ENCODE measurements around the gene SLC25A21.

Gene SLC25A21

GRCh38 chr14:37045340-37046061, 126.9 kb downstream of the SLC25A21 start:
- no peak for DNase-seq (ENCODE audit: low spot score)

- no peak for DNase-seq (ENCODE audit: low spot score)
Observed at GRCh38 chr14:37037636-37038387, 134.6 kb downstream of the SLC25A21 start.

- no peak for DNase-seq (ENCODE audit: low spot score)
Observed at GRCh38 chr14:37036669-37037341, 135.6 kb downstream of the SLC25A21 start.

- DNase-seq (ENCODE audit: low spot score) = no peak
Observed at GRCh38 chr14:37035401-37035800, 137.0 kb downstream of the SLC25A21 start.

- no peak for DNase-seq (ENCODE audit: low spot score)
Observed at GRCh38 chr14:37034410-37035285, 137.8 kb downstream of the SLC25A21 start.

- DNase-seq (ENCODE audit: low spot score) = no peak
Observed at GRCh38 chr14:37032863-37033262, 139.5 kb downstream of the SLC25A21 start.

- DNase-seq (ENCODE audit: low spot score) = no peak
Observed at GRCh38 chr14:37027188-37027824, 145.1 kb downstream of the SLC25A21 start.

- DNase-seq (ENCODE audit: low spot score) = no peak
Observed at GRCh38 chr14:37023875-37024565, 148.4 kb downstream of the SLC25A21 start.

GRCh38 chr14:37021390-37021789, 151.0 kb downstream of the SLC25A21 start:
- DNase-seq (ENCODE audit: low spot score) = no peak

- no peak for DNase-seq (ENCODE audit: low spot score)
Observed at GRCh38 chr14:37019488-37019887, 152.9 kb downstream of the SLC25A21 start.

GRCh38 chr14:37018571-37019240, 153.7 kb downstream of the SLC25A21 start:
- DNase-seq (ENCODE audit: low spot score) = no peak

GRCh38 chr14:37013078-37013477, 159.3 kb downstream of the SLC25A21 start:
- DNase-seq (ENCODE audit: low spot score) = no peak

- no peak for DNase-seq (ENCODE audit: low spot score)
Observed at GRCh38 chr14:36998686-36999085, 173.7 kb downstream of the SLC25A21 start.

GRCh38 chr14:36997843-36998242, 174.6 kb downstream of the SLC25A21 start:
- DNase-seq (ENCODE audit: low spot score) = no peak

GRCh38 chr14:36996857-36997590, 175.4 kb downstream of the SLC25A21 start:
- DNase-seq (ENCODE audit: low spot score) = no peak

GRCh38 chr14:36996133-36996856, 176.1 kb downstream of the SLC25A21 start:
- DNase-seq (ENCODE audit: low spot score) = peak; percentile 45

GRCh38 chr14:36989806-36990205, 182.6 kb downstream of the SLC25A21 start:
- no peak for DNase-seq (ENCODE audit: low spot score)

- DNase-seq (ENCODE audit: low spot score) = no peak
Observed at GRCh38 chr14:36988989-36989388, 183.4 kb downstream of the SLC25A21 start.

- peak; percentile 11 for DNase-seq (ENCODE audit: low spot score)
Observed at GRCh38 chr14:36988568-36988967, 183.8 kb downstream of the SLC25A21 start.
